GM18505 (cell line): Measurements from ENCODE around the gene PIGO.

ENCODE experiments used
- ATAC-seq: cut with Tn5 transposase; IDR thresholded peaks from one replicate; pipeline ENCODE4 v1.9.1; 2021; ENCODE audit not compliant: unreplicated experiment
- POLR2A ChIP-seq: IDR thresholded peaks from 4 replicates; pipeline ENCODE4 v1.6.1; 2011; ENCODE audit warnings: borderline replicate concordance; ENCODE audit not compliant: insufficient read depth, insufficient read length; ENCODE audit errors: extremely low read depth

Gene PIGO

GRCh38 chr9:35072461-35073278 is 23.7 kb downstream of the PIGO start, which contains the start of gene VCP:
Gene VCP (minus strand): TSS chr9:35072625. CDS start chr9:35072353, 272 bp downstream.
- TF ChIP-seq POLR2A = peak; percentile 96
- peak; percentile 76 for ATAC-seq

DNA sequence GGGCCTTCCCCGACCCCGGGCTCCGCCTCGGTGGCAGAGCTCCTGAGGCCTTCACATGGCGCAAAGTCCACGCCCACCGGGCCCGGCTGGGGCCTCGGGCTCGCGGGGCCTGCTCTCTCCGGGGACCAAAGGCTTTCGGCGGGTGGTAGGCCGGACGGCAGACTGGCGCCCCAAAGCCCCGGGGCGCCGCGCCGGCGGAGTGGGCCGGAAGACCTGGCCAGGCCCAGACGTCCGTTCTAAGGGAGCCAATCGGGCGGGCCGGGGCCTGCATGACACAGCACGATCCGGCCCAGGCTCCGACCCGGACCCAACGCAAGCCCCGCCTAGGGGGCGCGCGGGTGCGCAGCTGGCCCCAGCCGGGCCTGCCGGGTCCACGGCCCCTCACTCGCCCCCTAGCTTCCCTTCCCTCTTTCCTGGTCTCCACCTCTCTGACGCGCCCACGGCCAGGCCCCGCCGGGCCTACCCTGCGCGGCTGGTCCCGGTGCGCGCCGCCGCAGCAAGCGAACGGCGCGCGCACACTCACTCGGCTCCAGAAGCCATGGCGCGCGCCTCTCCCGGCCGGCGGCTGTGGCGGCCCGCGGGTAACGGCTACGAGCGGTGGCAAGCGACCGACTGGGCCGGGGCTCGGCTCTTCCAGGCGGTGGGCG is 24.5 kb downstream of the PIGO start:
- ATAC-seq = peak; percentile 56
- TF ChIP-seq POLR2A = peak; percentile 74

- ATAC-seq = no peak
- TF ChIP-seq POLR2A = no peak
Observed at GRCh38 chr9:35070823-35071813, 25.3 kb downstream of the PIGO start.

DNA sequence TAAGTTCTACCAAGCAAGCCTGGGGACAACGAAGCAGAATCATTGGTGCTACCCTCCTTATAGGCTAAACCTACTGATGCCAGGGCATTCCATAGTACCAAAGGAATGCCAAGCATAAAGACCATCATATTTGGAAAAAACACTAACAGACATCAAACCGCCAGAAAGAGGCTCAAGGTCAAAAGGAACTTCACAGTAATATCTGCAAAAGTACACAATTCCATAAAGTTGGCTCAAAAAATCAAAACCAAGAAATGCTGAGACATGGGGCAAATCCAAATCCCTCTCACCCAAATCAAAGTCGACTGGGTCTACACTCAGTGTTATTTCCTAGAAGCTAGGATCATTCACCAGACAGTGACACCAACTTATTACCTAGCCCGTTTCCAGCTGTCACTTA is 27.4 kb downstream of the PIGO start:
- TF ChIP-seq POLR2A = no peak

DNA sequence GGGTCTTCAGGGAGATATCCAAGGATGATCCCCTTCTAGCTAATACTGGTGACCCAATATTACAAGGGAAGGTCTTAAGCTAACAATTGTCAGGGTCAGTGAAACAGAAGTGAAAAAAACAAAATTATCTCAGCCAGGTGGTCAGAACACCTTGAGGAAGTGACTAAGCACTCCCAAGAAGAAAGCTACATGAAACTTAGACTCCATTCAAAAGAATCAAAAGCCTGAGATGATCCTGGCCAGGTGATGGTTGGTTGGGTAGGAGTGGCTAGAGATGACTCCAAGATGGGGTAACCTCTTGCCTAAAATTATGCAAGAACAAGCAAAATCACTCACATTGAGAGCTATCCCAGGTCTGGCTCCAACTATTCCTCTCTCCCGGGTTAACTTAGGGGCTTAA is 29.3 kb downstream of the PIGO start:
- no peak for ATAC-seq
- no peak for TF ChIP-seq POLR2A

More for the DNA sequence above, 27.4 kb downstream of the PIGO start:
- no peak for ATAC-seq

DNA sequence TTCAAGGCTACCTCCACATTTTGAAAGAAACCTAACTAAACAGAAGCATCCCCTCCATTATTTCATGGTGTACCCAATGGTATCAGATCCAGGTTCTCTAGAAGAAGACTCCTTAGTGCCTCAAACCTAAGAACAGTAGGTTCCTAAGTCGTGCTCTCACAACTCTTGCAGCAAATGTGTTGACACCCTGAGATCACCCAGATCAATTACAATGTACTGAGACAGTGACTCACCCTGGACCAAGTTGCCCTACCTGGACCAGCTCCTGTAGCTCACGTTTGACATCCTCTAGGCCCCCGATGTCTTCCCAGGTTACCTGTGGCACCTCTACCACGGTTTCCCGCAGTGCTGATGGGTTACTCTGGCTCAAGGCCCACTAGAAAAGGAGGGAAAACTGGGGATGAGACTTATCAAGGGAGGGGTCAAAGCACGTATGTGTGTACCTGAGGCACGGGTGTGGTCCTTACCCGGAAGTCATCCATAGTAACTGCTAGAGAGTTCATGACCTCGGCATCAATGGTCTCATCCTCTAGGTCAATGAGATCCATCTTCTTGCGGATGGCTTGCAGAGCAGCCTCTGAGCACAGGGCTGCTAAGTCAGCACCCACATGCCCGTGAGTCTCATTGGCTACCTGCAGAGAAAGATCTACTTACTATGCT is 35.7 kb downstream of the PIGO start:
- ATAC-seq = no peak
- TF ChIP-seq POLR2A = no peak

- ATAC-seq = no peak
- no peak for TF ChIP-seq POLR2A
Observed at GRCh38 chr9:35059438-35059837, 37.0 kb downstream of the PIGO start.

- no peak for ATAC-seq
- TF ChIP-seq POLR2A = no peak
Observed at GRCh38 chr9:35057271-35057620, 39.1 kb downstream of the PIGO start.

GRCh38 chr9:35056571-35057270 is 39.7 kb downstream of the PIGO start:
- no peak for ATAC-seq

DNA sequence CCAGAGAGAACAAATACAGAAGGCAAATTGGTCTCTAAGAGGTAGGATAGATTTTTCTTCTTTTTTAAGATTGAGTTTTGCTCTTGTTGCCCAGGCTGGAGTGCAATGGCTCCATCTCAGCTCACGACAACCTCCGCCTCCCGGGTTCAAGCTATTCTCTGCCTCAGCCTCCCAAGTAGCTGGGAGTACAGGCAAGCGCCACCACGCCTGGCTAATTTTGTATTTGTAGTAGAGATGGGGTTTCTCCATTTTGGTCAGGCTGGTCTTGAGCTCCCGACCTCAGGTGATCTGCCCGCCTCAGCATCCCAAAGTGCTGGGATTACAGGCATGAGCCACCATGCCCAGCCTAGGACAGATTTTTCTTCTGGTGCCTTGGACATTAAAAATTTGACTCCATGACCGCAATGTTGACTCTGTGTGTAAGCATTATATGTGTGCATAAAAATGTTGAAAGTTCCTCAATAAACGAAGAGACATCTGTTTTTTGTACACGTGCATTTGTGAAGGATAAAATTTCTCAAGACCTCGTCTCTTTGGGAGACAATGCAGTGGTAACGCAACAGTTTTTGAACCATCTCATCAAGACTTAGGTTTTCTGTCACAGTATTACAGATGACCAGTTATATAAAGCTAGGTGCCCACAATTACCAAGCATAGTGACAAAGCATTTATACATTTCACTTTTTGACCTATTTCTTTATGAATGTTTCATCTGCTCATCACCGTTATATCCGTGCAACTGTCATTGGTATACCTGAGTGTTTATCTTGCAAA is 41.3 kb downstream of the PIGO start:
- ATAC-seq = no peak
- TF ChIP-seq POLR2A = no peak

More at GRCh38 chr9:35056571-35057270, 39.7 kb downstream of the PIGO start:
- TF ChIP-seq POLR2A = no peak

DNA sequence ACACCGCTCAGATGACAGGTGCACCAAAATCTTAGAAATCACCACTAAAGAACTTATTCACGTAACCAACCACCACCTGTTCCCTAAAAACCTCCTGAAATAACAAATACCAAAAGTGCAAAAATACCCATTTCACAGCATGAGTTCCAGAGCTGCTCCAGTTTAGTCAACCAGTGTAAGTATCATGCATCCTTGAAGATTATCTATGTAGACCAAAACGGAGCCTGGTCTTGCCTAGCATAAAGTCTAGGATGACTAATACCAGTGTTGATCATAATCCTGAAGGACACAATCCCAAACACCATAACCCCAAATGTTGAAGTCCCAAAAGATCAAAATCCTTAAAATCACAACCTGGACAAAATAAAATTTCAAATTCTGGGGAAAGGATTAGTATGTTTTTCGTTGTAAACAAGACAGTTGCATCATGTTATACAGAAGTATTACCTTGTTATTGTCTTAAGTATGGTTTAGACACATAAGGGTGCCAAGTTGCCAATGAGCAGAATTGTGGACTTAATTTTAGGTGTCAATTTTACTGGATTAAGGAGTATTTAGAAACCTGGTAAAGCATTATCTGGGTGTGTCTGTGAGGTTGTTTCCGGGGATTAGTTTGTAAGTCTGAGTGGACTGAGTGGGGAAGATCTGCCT is 42.1 kb downstream of the PIGO start:
- TF ChIP-seq POLR2A = no peak
- ATAC-seq = no peak
